GM19468 (cell line): ENCODE data around the gene PPP1R37.

Experiments
- ATAC-seq: cut with Tn5 transposase; IDR thresholded peaks from one replicate; pipeline ENCODE4 v1.9.1; 2021; ENCODE audit warnings: mild to moderate bottlenecking, moderate library complexity, moderate number of reproducible peaks; ENCODE audit not compliant: unreplicated experiment; ENCODE audit errors: extremely low read depth

PPP1R37 gene

GRCh38 chr19:45133661-45134060 is 40.7 kb downstream of the PPP1R37 start:
- no peak for ATAC-seq

- no peak for ATAC-seq
Observed at GRCh38 chr19:45135176-45135885, 42.4 kb downstream of the PPP1R37 start.

DNA sequence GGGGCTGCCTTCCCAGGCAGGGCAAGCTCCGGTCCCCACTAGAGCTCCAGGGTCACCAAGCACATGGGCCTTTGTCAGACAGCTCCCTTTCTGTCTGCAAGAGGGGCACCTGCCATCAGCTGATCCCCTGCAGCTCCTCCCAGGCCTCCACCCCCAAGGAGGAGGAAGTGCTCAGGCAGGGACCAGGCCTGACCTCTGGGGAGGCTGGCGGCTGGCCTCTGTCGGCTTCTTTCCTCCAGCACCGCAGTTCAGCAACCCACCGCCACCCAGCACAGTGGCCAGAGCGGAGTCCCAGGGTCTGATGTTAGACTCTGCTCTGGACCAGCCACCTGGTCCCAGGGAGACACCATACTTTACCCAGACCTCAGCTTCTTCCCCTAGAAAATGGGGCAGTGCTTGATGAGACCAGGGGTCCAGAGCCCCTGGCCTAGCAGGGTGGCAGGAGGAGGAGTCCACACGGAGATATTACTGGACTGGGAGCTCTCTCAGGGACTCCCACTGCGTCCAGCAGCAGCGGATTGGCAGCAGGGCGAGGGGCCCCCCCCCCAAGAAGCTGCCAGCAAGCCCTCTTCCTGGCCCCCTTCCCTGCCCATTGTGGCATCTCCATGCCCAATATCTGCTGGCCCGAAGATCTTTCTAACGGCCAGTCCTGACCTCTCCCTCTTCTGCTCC is 43.7 kb downstream of the PPP1R37 start:
- no peak for ATAC-seq

DNA sequence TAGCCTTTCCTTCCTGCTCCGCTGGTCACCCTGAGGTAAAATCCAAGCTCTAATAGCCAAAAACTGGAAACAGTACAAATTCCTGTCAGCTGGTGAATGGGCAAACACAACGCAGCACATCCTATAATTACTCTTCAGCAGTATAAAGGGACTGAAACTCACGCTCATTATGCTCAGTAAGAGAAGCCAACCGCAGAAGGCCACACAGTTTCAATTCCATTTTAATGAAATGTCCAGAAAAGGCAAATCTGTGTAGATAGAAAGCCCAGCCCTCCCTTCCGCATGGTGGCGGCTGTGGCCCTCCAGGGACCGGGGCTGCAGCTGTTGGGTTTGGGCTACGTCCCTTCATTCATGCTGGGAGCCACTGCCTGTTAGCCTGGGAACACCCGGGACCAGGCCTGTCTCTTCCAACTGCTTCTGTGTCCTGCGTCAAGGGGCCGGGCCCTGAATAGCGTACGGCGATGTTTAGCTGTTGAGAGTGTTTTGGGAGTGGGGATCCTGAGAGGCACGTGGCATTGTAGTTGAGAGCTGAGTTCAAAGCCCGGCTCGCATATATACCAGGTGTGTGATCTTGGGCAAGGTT is 44.3 kb downstream of the PPP1R37 start:
- ATAC-seq = no peak

- ATAC-seq = no peak
Observed at GRCh38 chr19:45138303-45138751, 45.3 kb downstream of the PPP1R37 start.

DNA sequence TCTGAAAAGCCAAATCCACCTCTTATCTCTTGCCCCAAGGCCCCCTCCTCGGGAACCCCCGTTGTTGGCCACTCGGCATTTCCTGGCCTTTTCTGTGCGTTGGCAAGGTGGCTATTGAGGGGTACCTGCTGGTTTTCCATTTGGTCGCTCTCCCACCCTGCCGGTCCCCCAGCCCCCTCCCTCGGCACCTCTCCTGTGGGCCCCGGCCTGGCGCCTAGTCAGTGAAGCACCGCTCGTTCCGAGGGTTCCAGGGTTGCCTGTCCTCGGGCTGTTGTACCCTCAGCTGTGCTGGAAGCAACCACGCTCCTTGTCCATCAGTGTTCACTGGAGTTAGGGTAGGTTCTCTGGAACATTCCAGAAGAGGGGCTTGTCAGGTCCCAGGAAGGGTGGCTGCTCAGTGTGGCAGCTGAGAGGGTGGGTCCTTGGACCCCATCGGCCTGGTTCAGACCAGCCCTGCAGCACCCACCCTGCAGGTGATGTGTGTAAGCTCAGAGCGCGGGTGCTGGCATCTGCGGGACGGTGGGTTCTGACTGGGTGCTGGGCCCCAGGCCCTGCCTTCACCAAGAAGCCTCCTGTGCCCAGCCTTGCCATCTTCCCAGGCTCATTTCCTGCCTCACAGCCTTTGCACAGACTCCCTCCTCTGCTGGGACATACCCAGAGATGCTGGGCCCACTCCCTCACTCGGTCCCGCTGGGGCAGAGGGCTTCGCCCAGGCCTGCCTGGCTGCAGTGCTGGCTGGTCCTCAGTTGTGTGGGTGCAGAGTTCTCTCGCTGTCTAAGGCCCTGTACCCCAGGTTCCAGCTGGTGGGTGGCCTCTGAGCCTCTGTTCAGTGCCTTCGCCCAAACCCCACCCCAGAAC is 46.5 kb downstream of the PPP1R37 start:
- no peak for ATAC-seq

DNA sequence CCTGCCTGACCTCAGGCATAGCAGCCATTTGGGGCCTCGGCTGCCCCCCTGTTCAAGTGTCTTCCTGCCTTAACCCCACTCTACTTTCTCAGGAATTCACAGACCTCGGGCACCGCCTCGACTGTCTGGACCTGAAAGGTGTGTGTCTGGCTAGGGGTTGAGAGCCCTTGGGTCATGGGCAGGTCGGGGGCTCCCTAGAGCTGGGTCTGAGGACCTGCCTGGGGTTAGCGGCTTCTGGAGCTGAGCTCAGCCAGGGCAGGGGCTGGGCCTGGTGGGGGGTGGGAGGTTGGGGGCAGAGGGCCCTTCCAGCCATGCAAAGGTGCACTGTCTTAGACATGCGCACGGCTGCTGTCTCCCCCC is 47.1 kb downstream of the PPP1R37 start:
- ATAC-seq = no peak

GRCh38 chr19:45140533-45140932 is 47.6 kb downstream of the PPP1R37 start:
- no peak for ATAC-seq

DNA sequence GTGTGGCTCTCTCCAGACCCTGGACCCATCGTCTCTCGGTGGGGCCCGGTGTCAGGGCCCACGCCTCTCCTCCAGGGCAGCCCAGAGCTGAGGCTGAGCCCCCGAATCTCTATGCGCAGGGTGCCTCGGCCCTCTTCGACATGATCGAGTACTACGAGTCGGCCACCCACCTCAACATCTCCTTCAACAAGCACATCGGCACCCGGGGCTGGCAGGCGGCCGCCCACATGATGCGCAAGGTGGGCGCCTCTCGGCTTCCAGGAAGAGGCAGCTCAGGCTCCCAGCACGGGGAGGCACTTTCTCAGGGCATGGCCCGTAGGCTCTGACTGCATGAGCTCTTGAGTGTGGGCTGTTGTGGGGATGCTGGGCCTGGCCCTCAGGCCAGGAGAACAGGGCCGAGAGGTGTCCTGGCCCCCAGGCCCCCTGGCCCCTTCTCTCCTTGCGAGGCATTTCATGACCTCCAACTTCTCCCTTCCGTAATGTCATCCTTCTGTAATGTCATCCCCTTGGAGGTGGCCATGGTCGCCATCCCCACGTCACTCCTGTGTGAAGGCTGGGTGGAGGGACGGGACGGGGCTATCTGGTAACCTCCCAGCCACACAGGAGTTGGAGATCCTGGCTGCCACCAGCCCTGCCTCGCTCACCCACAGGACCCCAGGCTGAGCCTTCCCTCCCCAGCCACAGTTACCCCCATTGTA is 48.4 kb downstream of the PPP1R37 start:
- no peak for ATAC-seq

- ATAC-seq = no peak
Observed at GRCh38 chr19:45142016-45142725, 49.2 kb downstream of the PPP1R37 start.

- ATAC-seq = no peak
Observed at GRCh38 chr19:45142726-45143110, 49.7 kb downstream of the PPP1R37 start.

- no peak for ATAC-seq
Observed at GRCh38 chr19:45144431-45145269, 51.7 kb downstream of the PPP1R37 start.

GRCh38 chr19:45145270-45146189 is 52.6 kb downstream of the PPP1R37 start:
- no peak for ATAC-seq

DNA sequence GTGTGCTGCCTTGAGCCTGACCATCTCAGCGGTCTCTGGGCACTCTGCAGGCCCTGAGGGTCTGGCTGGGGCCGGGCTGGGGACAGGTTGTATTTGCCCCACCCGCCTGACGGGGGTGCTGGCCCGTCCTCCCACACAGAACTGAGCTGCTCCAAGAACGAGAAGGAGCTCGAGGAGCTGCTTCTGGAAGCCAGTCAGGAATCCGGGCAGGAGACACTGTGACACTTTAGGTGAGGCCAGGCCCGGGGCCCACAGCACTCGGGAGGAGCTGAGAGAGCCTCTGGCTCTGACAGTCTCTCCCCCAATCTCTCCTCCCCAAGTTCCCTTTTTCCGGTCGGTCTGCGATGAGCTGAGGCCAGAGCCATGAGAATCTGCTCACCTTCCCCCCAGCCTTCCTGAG is 53.3 kb downstream of the PPP1R37 start:
- ATAC-seq = no peak

- no peak for ATAC-seq
Observed at GRCh38 chr19:45146741-45147205, 53.8 kb downstream of the PPP1R37 start.

- no peak for ATAC-seq
Observed at GRCh38 chr19:45147835-45148676, 55.1 kb downstream of the PPP1R37 start.

DNA sequence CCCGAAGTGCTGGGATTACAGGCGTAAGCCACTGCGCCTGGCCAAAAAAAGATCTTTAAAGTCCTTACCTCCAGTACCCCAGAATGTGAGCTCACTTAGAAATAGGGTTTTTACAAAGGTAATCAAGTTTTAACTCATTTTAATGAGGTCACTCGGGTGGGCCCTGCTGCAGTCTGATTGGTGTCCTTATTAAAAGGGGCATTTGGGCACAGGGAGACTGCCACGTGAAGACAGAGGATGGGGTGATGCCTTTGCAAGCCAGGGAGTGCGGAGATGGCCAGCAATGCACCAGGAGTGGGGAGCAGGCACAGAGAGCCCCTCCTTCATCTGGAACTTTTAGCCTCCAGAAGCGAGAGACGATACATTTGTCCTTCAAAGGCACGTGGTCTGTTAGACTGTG is 56.1 kb downstream of the PPP1R37 start:
- no peak for ATAC-seq
